Breast epithelium (tissue), 4 donors: ENCODE data around the gene BRINP3. TPM values are rescaled to one million over a fixed set of nuclear protein-coding genes. Genes with fewer than 3 reads are reported as not detected.

Experiments
- DNase-seq, 2 donors: peaks; one replicate each; pipeline ENCODE4 v3.0.0-alpha.2; 2019; ENCODE audit warnings: low spot score in 2 of 2
- H3K27ac ChIP-seq, 2 donors: fragments of 200-600 bp; sonication (generic) in 1 of 2; one replicate each; pipeline ENCODE4 v1.5.1; 2016 to 2019; ENCODE audit warnings: mild to moderate bottlenecking in 1 of 2
- H3K27me3 ChIP-seq, 2 donors: fragments of 200-600 bp; sonication (generic) in 1 of 2; one replicate each; pipeline versions ENCODE4 v1.5.1 to v1.6.0; 2017 to 2019; ENCODE audit warnings: control low read depth in 1 of 2, mild to moderate bottlenecking in 1 of 2
- H3K36me3 ChIP-seq: fragments of 200-600 bp; one replicate; pipeline ENCODE4 v1.5.1; 2019
- H3K4me1 ChIP-seq, 2 donors: fragments of 200-600 bp; sonication (generic); one replicate each; pipeline ENCODE4 v1.5.1; 2016 to 2019; ENCODE audit warnings: control low read depth in 1 of 2
- H3K4me3 ChIP-seq, 3 donors: fragments of 200-600 bp; sonication (generic); 1 replicate in 2 of 3; 2 replicates in 1 of 3; pipeline ENCODE4 v1.5.1; 2016 to 2019; ENCODE audit warnings: mild to moderate bottlenecking in 3 of 3, moderate library complexity in 2 of 3
- H3K9me3 ChIP-seq, 2 donors: fragments of 200-600 bp; sonication (generic) in 1 of 2; one replicate each; pipeline ENCODE4 v1.5.1; 2016 to 2019; ENCODE audit warnings: control low read depth in 1 of 2
- POLR2A ChIP-seq: fragments of 450-650 bp; IDR thresholded peaks from one replicate; pipeline ENCODE4 v1.6.1; 2016; ENCODE audit warnings: antibody characterized with exemption, mild to moderate bottlenecking, moderate library complexity
- POLR2AphosphoS5 ChIP-seq, 3 donors: sonication (generic); formaldehyde crosslinking; IDR thresholded peaks; one replicate each; pipeline ENCODE4 v1.6.1; 2017; ENCODE audit warnings: antibody characterized with exemption in 3 of 3
- intact Hi-C: fragments of 100-400 bp; cut with DNase I; formaldehyde crosslinking; loops from one replicate; pipeline ENCODE4 v1.15.1; 2023; ENCODE audit warnings: low total_unique reads
- total RNA-seq, 3 donors: library from RNA; depleted of rRNA; stranded (reverse); fragments of >200 nt; gene quantifications; one replicate each; pipeline ENCODE4 v1.1.0, GENCODE V29; 2016
- TF ChIP-seq, protein P1 (sequence below), 3 donors: fragments of 450-650 bp; IDR thresholded peaks; one replicate each; pipeline ENCODE4 v1.5.1; 2016 to 2017; ENCODE audit warnings: antibody characterized with exemption in 3 of 3, mild to moderate bottlenecking in 3 of 3, moderate library complexity in 3 of 3

Gene BRINP3
- total RNA-seq, 3 donors from 2014 or later = 0.29 to 3.6 TPM; not detected in 1

DNA sequence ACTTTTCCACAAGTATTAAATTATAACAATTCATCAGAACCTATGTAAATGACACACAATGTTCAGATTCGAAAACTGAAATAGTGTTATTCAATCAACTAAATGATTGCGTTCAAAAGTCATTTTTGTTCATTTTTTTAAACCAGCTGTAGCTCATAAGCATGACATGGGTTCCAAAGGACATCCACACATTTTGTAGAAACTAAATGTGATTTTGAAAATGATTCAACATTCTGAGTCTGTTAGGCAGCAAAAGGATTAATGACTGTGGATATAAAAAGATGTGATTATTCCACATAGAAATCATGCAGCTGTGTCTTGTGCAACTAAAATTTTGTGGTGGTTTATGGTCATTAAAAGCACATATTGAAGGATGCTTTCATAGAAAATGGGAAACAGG, 204.5 kb downstream of the BRINP3 start:
- Histone ChIP-seq H3K4me3 (no peak overlapping the region), H3K36me3 (no peaks in the 10 kb centered on the region), H3K27ac (no peak overlapping the region), H3K27me3 (no peaks in the 10 kb centered on the region), H3K4me1 (no peaks in the 10 kb centered on the region), H3K9me3 (no peaks in the 10 kb centered on the region)
- no peak for DNase-seq
- TF ChIP-seq POLR2AphosphoS5 (IDR thresholded peaks at IDR 0.05) (no peak), POLR2A (no peak)
- TF ChIP-seq, protein P1, sequence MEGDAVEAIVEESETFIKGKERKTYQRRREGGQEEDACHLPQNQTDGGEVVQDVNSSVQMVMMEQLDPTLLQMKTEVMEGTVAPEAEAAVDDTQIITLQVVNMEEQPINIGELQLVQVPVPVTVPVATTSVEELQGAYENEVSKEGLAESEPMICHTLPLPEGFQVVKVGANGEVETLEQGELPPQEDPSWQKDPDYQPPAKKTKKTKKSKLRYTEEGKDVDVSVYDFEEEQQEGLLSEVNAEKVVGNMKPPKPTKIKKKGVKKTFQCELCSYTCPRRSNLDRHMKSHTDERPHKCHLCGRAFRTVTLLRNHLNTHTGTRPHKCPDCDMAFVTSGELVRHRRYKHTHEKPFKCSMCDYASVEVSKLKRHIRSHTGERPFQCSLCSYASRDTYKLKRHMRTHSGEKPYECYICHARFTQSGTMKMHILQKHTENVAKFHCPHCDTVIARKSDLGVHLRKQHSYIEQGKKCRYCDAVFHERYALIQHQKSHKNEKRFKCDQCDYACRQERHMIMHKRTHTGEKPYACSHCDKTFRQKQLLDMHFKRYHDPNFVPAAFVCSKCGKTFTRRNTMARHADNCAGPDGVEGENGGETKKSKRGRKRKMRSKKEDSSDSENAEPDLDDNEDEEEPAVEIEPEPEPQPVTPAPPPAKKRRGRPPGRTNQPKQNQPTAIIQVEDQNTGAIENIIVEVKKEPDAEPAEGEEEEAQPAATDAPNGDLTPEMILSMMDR (IDR thresholded peaks at IDR 0.05) = no peak
- intact Hi-C loops = no loop called here

DNA sequence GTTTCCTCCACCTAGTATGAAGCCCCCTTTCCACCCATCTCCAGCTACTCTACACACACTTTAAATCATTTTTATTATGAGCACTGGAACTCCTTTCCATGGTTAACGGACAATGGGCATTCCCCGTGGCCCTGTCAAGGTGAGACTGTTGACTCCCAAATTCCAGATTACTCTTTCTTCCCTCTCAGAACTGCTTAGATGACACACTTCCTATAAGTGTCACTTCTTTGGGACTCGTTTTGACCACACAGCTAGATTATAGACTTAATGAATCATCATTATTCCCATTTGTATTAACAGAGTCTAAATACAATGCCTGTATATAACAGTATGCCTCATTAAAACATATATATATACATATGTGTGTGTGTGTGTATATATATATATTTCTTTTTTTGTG, 215.1 kb downstream of the BRINP3 start:
- TF ChIP-seq POLR2AphosphoS5 (IDR thresholded peaks at IDR 0.05) (no peak), POLR2A (no peak)
- TF ChIP-seq, protein P1 (IDR thresholded peaks at IDR 0.05) = no peak
- DNase-seq = no peak
- H3K9me3 ChIP-seq = no peaks in the 10 kb centered on the region

DNA sequence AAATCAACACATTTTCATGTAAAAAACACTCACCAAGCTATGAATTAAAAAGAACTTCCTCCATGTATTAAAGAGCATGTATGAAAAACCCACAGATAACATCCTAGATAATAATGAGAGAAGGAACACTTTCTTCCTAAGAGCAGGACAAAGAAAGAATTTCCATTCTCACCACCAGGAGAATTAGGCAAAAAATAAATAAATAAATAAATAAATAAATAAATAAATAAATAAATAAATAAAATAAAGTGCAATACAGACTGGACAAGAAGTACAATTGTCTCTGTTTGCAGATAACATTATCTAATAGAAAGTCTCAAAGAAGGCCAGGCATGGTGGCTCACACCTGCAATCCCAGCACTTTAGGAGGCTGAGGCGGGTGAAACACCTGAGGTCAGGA, 218.2 kb downstream of the BRINP3 start:
- no peaks in the 10 kb centered on the region for H3K27me3 ChIP-seq
- intact Hi-C loops = loop anchor here (5.0 kb wide), 1 partner anchor 283 kb away; no protein-coding TSS in a partner anchor
- TF ChIP-seq POLR2A (no peak), POLR2AphosphoS5 (IDR thresholded peaks at IDR 0.05) (no peak)
- TF ChIP-seq, protein P1 (IDR thresholded peaks at IDR 0.05) = no peak
- no peaks in the 10 kb centered on the region for H3K4me1 ChIP-seq
- DNase-seq = no peak
- no peak overlapping the region for H3K27ac ChIP-seq
- H3K36me3 ChIP-seq = no peaks in the 10 kb centered on the region
- H3K9me3 ChIP-seq = no peaks in the 10 kb centered on the region
- H3K4me3 ChIP-seq = no peak overlapping the region

More for the DNA sequence above, 215.1 kb downstream of the BRINP3 start:
- H3K27ac ChIP-seq = no peak overlapping the region
- H3K4me1 ChIP-seq = no peaks in the 10 kb centered on the region
- no peaks in the 10 kb centered on the region for H3K36me3 ChIP-seq
- intact Hi-C loops = no loop called here
- no peaks in the 10 kb centered on the region for H3K27me3 ChIP-seq
- no peak overlapping the region for H3K4me3 ChIP-seq

GRCh38 chr1:190258003-190258402, 219.7 kb downstream of the BRINP3 start:
- no peaks in the 10 kb centered on the region for H3K9me3 ChIP-seq
- no peak overlapping the region for H3K27ac ChIP-seq
- no peak overlapping the region for H3K4me3 ChIP-seq
- DNase-seq = no peak
- H3K4me1 ChIP-seq = no peaks in the 10 kb centered on the region
- TF ChIP-seq, protein P1 (IDR thresholded peaks at IDR 0.05) = no peak
- TF ChIP-seq POLR2AphosphoS5 (IDR thresholded peaks at IDR 0.05) = no peak
- no peak for TF ChIP-seq POLR2A
- H3K36me3 ChIP-seq = no peaks in the 10 kb centered on the region
- intact Hi-C loops = loop anchor here (5.0 kb wide), 1 partner anchor 284 kb away; no protein-coding TSS in a partner anchor
- no peaks in the 10 kb centered on the region for H3K27me3 ChIP-seq

DNA sequence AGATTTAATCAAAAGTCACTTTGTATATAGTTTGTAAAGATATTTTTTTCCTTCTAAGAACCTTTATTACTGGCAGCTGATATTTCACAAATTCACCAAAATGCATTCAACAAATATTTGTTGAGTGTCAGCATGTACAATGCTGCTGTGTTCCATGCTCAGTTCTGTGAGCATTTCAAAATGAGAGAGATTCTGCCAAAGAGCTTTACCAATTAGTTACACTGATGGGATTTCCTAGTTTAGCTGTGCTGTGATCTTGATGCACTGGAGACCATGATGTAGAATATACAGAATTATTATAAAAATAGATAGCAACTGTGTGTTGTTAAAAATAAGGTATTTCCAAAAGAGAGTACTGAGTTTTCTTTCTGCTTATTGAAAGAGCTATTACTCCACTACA, 225.6 kb downstream of the BRINP3 start:
- intact Hi-C loops = no loop called here
- H3K4me3 ChIP-seq = no peak overlapping the region
- H3K36me3 ChIP-seq = no peaks in the 10 kb centered on the region
- no peaks in the 10 kb centered on the region for H3K9me3 ChIP-seq
- no peak for TF ChIP-seq POLR2A
- TF ChIP-seq, protein P1 (IDR thresholded peaks at IDR 0.05) = no peak
- no peak for TF ChIP-seq POLR2AphosphoS5 (IDR thresholded peaks at IDR 0.05)
- H3K27ac ChIP-seq = no peak overlapping the region
- H3K27me3 ChIP-seq = no peaks in the 10 kb centered on the region
- DNase-seq = no peak
- no peaks in the 10 kb centered on the region for H3K4me1 ChIP-seq
